Measurements from ENCODE around the gene SRP54. TPM values are rescaled to one million over a fixed set of nuclear protein-coding genes. Genes with fewer than 3 reads are reported as not detected.

Gene SRP54
- polyA plus RNA-seq, 1 experiment = 84.2 TPM

DNA sequence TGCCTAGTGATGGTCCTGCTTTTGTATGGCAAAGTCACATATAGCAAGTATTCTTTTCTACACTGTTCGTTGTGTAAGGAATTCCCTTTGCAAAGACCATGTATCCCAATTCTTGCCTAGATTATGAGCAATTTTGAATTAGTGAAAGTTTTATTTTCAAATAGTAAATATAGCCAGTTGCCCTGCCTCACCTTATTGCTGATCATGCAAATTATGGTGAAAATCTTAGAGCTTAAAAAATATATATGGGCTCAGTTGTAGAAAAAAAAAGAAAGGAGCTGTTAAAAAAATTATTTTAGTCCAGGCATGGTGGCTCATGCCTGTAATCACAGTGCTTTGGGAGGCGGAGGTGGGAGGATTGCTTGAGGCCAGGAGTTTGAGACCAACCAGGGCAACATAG, 18.8 kb downstream of the SRP54 start:
- Histone ChIP-seq H3K27me3 (ENCODE audit: control insufficient read depth, insufficient read depth, low read length) (no peaks in the 10 kb centered on the region), H3K9me3 (ENCODE audit: control insufficient read depth, insufficient read depth, low read length) (no peaks in the 10 kb centered on the region), H3K27ac (ENCODE audit: low read depth, low read length) (no peak overlapping the region), H3K4me3 (ENCODE audit: low read depth, low read length) (no peak overlapping the region)
- TF ChIP-seq, protein P1, sequence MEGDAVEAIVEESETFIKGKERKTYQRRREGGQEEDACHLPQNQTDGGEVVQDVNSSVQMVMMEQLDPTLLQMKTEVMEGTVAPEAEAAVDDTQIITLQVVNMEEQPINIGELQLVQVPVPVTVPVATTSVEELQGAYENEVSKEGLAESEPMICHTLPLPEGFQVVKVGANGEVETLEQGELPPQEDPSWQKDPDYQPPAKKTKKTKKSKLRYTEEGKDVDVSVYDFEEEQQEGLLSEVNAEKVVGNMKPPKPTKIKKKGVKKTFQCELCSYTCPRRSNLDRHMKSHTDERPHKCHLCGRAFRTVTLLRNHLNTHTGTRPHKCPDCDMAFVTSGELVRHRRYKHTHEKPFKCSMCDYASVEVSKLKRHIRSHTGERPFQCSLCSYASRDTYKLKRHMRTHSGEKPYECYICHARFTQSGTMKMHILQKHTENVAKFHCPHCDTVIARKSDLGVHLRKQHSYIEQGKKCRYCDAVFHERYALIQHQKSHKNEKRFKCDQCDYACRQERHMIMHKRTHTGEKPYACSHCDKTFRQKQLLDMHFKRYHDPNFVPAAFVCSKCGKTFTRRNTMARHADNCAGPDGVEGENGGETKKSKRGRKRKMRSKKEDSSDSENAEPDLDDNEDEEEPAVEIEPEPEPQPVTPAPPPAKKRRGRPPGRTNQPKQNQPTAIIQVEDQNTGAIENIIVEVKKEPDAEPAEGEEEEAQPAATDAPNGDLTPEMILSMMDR (IDR thresholded peaks at IDR 0.05; ENCODE audit: low read depth, low read length) = no peak
- CTCF ChIA-PET = interaction anchor here (0.7 kb wide), 1 partner anchor 408 kb away, joined by 4 read pairs; no protein-coding TSS in a partner anchor
- POLR2A ChIA-PET = interaction anchor here (1.0 kb wide), 1 partner anchor 44 kb away, joined by 4 read pairs; the partner anchor contains the start of gene FAM177A1
- no peak for DNase-seq (ENCODE audit: low read depth, low spot score)

DNA sequence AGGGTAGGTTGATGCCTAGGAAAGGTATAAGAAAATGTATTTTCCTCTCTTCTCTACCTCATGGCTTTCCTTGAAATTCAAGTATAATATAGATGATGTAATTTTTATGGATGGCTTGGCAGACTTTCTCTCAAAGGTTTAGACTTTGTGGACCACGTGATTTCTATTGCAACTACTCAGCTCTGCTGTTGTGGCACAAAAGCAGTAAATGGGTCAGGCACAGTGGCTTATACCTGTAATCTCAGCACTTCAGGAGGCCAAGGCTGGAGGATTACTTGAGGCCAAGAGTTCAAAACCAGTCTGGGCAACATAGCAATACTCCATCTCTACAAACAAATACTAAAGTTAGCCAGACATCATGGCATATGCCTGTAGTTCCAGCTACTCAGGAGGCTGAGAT, 22.0 kb downstream of the SRP54 start:
- ChIA-PET CTCF (no interaction called here), POLR2A (no interaction called here)
- TF ChIP-seq, protein P1 (IDR thresholded peaks at IDR 0.05; ENCODE audit: low read depth, low read length) = no peak
- no peaks in the 10 kb centered on the region for H3K27me3 ChIP-seq (ENCODE audit: control insufficient read depth, insufficient read depth, low read length)
- H3K27ac ChIP-seq (ENCODE audit: low read depth, low read length) = peak overlapping the region; percentile 11
- no peak for DNase-seq (ENCODE audit: low read depth, low spot score)
- H3K9me3 ChIP-seq (ENCODE audit: control insufficient read depth, insufficient read depth, low read length) = no peaks in the 10 kb centered on the region
- H3K4me3 ChIP-seq (ENCODE audit: low read depth, low read length) = no peak overlapping the region

DNA sequence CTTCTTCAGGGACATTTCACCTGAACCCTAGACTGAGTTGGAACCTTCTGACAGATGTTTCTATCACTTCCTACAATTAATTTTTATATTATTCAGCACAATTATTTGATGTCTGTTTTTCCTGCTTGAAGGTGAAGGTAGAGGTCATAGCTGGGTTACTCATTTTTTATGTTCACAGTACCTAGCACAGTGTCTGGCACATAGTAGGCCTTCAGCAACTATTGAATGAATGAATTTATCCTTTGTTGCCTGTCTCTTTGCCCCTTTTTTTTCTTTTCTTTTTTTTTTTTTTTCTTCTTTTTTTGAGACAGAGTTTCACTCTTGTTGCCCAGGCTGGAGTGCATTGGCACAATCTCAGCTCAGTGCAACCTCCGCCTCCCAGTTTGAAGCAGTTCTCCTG, 33.8 kb downstream of the SRP54 start:
- Histone ChIP-seq H3K27ac (ENCODE audit: low read depth, low read length) (no peak overlapping the region), H3K4me3 (ENCODE audit: low read depth, low read length) (no peak overlapping the region), H3K27me3 (ENCODE audit: control insufficient read depth, insufficient read depth, low read length) (no peaks in the 10 kb centered on the region), H3K9me3 (ENCODE audit: control insufficient read depth, insufficient read depth, low read length) (no peaks in the 10 kb centered on the region)
- DNase-seq (ENCODE audit: low read depth, low spot score) = no peak
- TF ChIP-seq, protein P1 (IDR thresholded peaks at IDR 0.05; ENCODE audit: low read depth, low read length) = no peak
- CTCF ChIA-PET = no interaction called here
- POLR2A ChIA-PET = interaction anchor here (0.5 to 0.7 kb wide), 2 partner anchors 106 to 655 kb away, joined by 5 to 6 read pairs; no protein-coding TSS in a partner anchor

DNA sequence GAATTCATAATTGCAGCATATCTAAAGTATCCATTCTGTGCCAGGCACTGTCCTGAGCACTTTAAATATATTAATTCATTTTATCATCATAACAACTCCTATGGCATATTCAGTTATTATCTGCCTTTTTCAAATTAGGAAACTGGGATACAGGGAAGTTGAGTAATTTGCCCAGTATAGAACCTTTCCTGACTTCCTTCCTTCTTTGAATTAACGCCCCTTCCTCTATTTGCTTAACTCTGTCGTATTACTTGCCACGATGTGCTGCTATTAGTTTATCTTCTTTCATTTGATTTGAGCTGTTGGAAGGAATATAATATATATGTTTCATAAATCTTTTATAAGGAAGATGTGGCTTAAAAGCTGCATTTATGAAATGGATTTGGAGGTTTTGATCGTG, 37.9 kb downstream of the SRP54 start:
- H3K27me3 ChIP-seq (ENCODE audit: control insufficient read depth, insufficient read depth, low read length) = no peaks in the 10 kb centered on the region
- CTCF ChIA-PET = no interaction called here
- no peak for DNase-seq (ENCODE audit: low read depth, low spot score)
- TF ChIP-seq, protein P1 (IDR thresholded peaks at IDR 0.05; ENCODE audit: low read depth, low read length) = no peak
- H3K27ac ChIP-seq (ENCODE audit: low read depth, low read length) = no peak overlapping the region
- H3K4me3 ChIP-seq (ENCODE audit: low read depth, low read length) = no peak overlapping the region
- H3K9me3 ChIP-seq (ENCODE audit: control insufficient read depth, insufficient read depth, low read length) = no peaks in the 10 kb centered on the region
- POLR2A ChIA-PET = no interaction called here

DNA sequence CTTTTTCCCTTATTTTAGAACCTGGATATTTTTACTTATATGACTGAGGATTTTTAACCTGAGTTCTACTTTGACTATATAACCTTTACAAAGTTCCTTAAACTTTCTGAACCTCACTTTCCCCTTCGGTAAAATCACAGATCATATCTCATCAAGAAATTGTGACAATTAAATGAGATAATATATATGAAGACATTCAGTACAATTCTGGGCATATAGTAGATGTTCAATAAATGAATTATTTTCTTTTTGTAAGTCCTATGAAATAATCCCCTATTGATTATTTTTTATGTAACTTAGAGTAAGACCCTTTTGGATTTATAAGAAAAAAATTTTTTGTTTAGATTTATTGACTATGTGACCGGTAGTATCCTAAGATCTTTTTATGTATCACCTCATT, 45.6 kb downstream of the SRP54 start:
- TF ChIP-seq, protein P1 (IDR thresholded peaks at IDR 0.05; ENCODE audit: low read depth, low read length) = no peak
- H3K27me3 ChIP-seq (ENCODE audit: control insufficient read depth, insufficient read depth, low read length) = no peaks in the 10 kb centered on the region
- ChIA-PET POLR2A (no interaction called here), CTCF (no interaction called here)
- no peak overlapping the region for H3K4me3 ChIP-seq (ENCODE audit: low read depth, low read length)
- DNase-seq (ENCODE audit: low read depth, low spot score) = no peak
- no peak overlapping the region for H3K27ac ChIP-seq (ENCODE audit: low read depth, low read length)
- no peaks in the 10 kb centered on the region for H3K9me3 ChIP-seq (ENCODE audit: control insufficient read depth, insufficient read depth, low read length)
